Measurements from ENCODE around the gene OPTC.

DNA sequence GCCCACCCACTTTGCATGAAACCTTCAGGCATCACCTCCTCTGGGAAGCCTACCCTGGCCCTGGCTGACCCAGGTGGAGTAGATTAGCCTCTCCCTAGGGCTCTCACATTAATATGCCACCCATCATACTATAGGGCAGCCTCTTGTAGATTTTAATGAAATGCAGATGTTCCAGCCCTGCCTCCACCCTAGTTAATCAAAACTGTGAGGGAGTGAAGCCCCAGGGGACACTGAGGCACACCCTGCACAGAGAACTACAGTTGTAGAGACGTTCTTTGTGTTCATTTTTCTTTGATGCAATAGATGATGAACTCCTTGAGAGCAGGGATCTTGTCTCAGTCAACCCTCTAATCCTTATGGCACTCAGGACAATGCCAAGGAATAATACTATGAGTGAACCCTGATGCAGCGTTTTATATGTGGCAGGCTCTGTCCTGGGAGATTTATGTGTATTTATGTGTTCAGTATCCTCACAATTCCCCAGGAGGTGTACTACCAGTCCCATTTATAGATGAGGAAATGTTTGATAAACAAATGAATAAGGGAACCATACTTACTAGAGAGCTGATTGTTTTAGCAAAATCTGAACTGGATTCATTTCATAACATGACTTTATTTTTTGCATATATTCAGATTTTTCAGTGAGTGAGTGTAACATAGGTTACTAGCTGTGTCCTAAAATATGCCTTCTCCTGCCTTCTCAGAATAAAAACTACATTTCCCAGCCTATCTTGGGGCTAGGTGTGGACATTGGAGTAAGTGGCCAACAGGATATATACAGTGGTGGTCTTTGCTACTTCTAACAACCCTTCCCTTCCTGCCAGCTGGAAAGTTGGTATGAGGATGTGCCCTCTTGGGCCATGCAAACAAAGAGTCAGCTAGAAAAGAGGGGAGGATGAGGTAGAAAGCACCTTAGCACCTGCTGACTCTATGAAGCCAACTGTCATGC, 41.8 kb upstream of the OPTC start:
- TF ChIP-seq POLR2A (IDR thresholded peaks at IDR 0.05; ENCODE audit: low read depth, low read length) (no peak), TAF1 (IDR thresholded peaks at IDR 0.05; ENCODE audit: borderline replicate concordance, low read depth, low read length) (no peak)
